GM12872 (cell line): Measurements from ENCODE around the gene ALG14.

Experiments
- CTCF ChIP-seq: IDR thresholded peaks from 3 replicates; pipeline ENCODE4 v1.5.1; 2011; ENCODE audit warnings: low read depth, mild to moderate bottlenecking, low read length, moderate library complexity; ENCODE audit not compliant: insufficient read depth

The ALG14 gene

GRCh38 chr1:94963864-94964263, 108.9 kb downstream of the ALG14 start:
- no peak for TF ChIP-seq CTCF

GRCh38 chr1:94962409-94963265, 110.1 kb downstream of the ALG14 start:
- TF ChIP-seq CTCF: no peak

GRCh38 chr1:94961988-94962387, 110.8 kb downstream of the ALG14 start:
- TF ChIP-seq CTCF: no peak

- no peak for TF ChIP-seq CTCF
Measured at GRCh38 chr1:94961582-94961981, 111.2 kb downstream of the ALG14 start.

- TF ChIP-seq CTCF: no peak
Measured at GRCh38 chr1:94958081-94958480, 114.7 kb downstream of the ALG14 start.

- TF ChIP-seq CTCF: no peak
Measured at GRCh38 chr1:94955767-94956632, 116.8 kb downstream of the ALG14 start.

- TF ChIP-seq CTCF: no peak
Measured at GRCh38 chr1:94954263-94955220, 118.2 kb downstream of the ALG14 start.
